HG03457 (cell line): ENCODE measurements around the gene PSMB3.
"Not testable (repeated sequence)": the region's sequence is repeated elsewhere in the genome, so short reads cannot be mapped to it uniquely, and the experiment has no call there.

ENCODE experiments used
- ATAC-seq: cut with Tn5 transposase; IDR thresholded peaks from one replicate; pipeline ENCODE4 v1.9.1; 2021; ENCODE audit warnings: moderate number of reproducible peaks; ENCODE audit not compliant: unreplicated experiment

Gene PSMB3

GRCh38 chr17:38715216-38715943 lies 37.2 kb upstream of the PSMB3 start:
- ATAC-seq, result no peak

GRCh38 chr17:38716368-38717005 lies 36.1 kb upstream of the PSMB3 start:
- no peak for ATAC-seq

DNA sequence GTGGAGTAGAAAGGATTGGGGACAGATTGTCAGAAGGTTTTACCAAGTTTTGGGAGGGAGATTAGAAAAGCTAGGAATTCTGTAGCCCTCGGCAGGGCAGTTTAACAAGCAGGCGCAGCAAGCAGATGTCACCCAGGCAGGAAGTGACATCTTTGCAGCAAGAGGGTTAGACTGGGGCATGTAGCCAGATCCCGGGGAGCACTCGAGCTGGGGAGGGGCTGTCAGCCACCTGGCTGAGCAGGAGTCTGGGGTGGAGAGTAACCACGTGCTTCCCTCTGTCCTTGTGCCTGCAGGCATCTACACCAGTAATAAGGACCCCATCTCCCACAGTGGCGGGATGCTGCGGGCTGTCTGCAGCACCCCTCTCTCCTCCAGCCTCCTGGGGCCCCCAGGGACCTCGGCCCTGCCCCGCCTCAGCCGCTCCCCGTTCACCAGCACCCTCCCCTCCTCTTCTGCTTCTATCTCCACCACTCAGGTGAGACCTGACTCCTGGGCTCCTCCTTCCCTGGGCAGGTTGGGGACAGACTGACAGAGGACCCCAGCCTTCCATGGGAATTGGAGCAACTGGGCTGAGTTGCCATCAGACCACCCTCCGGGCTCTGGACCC lies 35.3 kb upstream of the PSMB3 start:
- no peak for ATAC-seq

- ATAC-seq, result no peak
These were observed 33.1 kb upstream of the PSMB3 start for GRCh38 chr17:38719289-38719942.

DNA sequence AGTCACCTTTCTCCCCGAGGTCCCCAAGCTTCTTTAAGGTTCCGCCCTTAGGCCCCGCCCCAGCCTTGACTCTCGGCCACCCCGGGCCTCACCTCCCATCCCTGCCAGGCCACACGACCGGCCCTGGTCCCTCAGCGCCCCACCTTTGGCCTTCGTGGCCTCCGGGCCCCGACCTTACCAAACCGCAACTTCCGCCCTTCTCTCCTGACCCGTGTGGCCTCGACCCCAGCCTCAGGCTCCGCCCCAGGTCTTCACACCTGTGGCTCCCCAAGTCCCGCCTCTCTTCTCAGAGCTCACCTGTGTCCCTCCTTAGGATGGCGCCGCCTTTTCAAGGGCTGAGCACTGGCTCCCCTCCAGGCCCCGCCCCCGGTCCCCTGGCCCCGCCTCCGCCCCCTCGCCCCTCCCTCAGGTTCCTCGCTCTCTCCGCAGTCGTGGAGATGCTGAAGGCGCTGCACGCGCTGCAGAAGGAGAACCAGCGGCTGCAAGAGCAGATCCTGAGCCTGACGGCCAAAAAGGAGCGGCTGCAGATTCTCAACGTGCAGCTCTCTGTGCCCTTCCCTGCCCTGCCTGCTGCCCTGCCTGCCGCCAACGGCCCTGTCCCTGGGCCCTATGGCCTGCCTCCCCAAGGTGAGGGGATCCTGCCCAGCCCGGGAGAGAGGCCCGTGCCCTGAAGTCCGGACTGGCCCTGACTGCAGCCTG lies 32.4 kb upstream of the PSMB3 start:
- no peak for ATAC-seq

- ATAC-seq, result no peak
These were observed 31.6 kb upstream of the PSMB3 start for GRCh38 chr17:38720941-38721340.

GRCh38 chr17:38721802-38722201 lies 30.7 kb upstream of the PSMB3 start:
- no peak for ATAC-seq

DNA sequence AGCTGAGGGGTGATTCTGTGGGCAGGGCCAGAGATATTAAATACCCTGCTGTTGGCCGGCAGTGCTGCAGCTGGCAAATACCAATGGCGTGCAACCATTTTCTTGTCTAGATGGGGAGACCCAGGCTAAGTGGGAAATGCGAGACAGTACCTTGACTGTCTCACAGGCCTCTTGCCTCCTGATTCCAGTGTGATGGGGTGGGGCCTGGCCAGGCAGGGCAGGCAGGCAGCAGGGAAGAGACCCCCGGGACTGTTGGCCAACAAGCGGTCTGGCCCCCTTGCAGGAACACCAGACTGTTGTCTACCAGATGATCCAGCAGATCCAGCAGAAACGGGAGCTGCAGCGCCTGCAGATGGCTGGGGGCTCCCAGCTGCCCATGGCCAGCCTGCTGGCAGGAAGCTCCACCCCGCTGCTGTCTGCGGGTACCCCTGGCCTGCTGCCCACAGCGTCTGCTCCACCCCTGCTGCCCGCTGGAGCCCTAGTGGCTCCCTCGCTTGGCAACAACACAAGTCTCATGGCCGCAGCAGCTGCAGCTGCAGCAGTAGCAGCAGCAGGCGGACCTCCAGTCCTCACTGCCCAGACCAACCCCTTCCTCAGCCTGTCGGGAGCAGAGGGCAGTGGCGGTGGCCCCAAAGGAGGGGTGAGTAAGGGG lies 28.1 kb upstream of the PSMB3 start:
- no peak for ATAC-seq

DNA sequence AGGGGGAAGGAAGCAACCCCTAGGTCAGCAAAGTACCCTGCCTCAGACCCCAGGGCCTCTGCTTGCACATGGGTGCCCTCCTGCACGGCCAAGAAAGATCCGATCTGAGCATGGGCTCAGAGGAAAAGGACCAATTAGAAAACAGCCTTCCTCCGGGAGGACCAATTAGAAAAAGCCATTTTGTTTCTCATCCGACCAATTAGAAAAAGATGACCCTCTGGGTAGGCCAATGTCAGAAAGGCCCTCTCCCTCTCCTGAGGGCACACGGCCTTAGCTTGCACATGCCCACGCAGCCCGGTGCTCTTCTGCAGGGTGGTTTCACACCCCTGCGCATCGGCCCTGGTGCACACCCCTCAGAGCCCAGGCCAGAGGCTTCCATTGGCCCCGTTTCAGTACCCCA lies 27.5 kb upstream of the PSMB3 start:
- ATAC-seq, result no peak

DNA sequence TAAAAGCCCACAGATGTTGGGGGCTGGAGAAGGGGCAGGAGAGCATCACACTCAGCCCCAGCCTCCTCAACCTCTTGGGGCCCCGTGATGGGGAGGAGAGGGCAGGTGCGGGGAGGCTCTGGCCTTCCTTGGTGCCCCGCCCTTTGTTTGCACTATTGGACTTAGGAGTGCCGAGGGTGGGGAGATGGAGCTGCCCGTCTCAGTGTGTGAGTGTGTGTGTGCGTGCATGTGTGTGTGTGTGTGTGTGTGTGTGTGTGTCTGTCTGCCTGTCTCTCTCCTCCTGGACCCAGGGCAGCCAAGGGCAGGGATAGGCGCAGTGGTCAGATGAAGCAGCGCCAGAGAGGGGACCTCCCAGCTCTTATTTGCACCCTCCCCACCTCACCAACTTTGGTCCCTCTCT lies 26.4 kb upstream of the PSMB3 start:
- not testable (repeated sequence) for ATAC-seq

DNA sequence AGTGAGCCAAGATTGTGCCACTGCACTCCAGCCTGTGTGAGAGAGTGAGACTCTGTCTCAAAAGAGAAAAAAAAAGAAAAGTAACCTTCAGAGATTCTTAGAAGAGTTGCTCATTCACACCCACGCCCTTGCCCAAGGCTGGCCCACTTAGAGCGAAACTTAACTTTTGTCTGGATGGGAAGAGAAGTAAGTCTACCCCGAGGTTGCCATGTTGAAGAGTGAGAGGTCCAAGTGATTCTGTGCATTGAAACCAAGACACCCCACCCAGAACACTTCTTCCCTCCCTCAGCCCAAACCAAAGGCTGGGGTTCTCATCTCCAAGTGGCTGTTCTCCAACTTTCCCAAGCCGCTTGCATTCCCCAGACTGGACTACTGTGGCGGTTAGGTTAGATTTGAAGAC lies 24.8 kb upstream of the PSMB3 start:
- ATAC-seq, result no peak

GRCh38 chr17:38728290-38728831 lies 24.2 kb upstream of the PSMB3 start:
- ATAC-seq, result no peak

DNA sequence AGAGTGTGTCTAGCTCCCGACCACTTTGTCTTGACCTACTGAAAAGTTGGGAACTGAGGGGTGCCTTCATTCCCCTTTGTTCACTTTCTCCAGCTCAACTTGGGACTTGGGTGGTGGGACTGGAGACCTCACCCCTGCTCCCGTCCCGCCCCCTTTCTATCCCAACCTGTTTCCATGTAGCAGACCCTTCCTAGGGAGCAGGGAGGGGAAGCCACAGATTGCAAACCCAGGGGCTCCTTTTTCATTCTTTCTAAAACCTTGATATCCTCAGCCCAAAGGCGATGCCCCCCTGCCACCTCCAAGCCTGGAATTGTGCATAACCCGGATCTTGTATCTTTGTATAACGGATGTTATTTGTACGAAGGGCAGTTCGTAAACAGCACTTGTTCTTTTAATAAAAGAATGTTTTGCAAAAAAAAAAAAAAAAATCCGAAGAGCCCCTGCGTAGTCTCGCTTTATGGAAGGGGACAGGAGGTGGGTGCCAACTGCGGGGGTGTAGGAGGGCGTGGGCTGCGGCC lies 23.1 kb upstream of the PSMB3 start:
- no peak for ATAC-seq

DNA sequence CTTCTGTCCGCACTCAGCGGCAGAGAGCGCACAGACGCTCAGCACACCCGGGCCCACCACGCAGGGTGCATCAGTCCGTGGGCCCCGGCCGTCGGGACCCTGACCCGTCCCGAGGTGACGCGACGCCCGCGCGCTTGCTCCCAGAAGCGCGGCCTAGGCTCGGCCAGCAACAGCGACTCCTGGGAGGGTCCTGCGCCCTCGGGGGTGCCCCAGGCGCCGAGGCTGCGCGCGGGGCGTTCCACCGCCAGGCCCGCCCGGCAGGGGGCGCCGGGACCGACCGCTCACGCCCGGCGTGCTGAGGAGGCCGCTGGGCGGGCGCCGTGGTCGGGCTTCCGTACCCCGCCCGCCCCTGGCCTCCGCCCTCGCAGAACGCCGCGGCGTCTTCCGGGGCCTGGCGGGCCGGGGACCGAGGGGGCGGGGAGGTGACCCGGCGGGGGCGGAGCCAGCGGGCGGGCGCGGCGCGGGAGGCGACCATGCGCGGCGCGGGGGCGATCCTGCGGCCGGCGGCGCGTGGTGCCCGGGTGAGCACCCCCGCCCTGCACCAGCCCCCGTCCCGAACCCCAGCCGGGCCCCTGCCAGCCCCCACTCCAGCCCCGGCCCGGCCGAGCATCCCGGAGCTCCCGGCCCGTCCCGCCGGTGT lies 22.5 kb upstream of the PSMB3 start, which contains the start of gene CISD3:
TSS of gene CISD3 (plus strand) at position 456 of the 640 bp plus-strand sequence. CDS start at position 474, 18 bp downstream.
- ATAC-seq, result peak; percentile 53

DNA sequence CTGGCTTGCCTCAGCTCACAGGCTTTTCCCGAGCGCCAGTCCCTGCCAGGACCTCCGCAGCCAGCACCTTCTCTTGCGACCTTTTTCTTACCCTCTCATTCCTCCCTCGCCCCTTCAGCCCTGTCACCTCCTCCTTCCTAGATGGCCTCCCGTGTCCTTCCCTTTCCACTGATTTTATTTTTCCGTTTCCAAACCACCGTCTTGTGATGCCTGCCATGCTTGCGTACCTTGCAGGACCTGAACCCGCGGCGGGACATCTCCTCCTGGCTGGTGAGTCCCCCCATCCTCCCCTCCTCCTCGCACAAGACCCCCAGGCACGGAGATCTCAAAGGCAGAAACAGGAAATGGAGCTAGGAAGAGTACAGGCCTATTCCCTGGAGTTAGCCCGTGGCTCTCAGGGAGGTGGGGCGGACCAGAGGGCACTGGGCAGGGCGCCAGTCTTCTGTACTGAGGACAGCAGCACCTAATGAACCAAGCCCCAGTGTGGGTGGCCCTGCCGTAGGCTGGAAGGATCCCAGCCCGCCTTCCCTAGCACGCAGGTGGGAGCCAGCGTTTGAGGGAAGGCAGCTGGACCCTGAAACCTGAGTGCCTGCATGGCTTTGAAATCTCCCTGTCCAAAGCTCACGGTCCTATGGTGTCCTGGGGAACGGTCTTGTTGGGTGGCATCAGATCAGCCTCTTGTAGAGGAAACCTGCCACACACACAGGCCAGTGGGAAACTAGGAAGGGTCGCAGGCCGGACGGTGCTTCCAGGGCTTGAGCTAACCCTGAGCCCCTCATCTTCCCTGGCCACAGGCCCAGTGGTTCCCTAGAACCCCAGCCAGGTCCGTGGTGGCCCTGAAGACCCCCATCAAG lies 21.8 kb upstream of the PSMB3 start:
- no peak for ATAC-seq

DNA sequence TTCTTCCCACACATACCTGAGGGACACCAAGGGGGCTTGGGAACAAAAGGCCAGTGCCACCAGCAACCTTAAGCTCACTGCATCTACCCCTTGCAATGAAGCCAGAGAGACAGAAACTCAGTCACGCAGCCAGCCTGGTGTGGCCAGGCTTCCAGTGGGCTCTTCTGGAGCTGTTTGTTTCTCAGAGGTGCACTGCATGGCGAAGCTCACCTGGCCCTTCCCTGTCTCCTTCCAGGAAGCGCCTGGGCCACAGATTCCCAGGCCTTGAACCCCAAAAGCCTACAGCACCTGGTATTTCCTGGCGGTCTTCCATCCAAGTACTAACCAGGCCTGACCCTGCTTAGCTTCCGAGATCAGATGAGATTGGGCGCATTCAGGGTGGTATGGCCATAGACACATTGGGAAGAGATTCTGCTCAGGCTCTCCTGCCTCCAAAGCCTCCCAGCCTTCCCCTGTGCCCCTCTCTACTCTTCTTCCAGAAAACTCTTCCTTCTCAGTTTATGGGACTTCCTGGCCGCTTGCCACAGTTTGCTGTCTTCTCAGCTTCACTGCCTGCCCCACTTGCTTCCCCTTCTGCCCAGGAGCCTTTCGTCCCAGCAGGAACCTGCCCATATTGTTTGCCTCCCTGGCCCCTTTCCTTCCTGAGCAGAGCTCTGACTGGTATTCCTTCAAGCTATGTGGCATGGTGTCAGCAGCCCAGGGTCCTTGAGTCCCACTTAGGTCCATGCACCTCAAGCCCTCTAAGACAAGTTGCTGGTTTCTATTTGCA lies 20.8 kb upstream of the PSMB3 start:
- no peak for ATAC-seq

GRCh38 chr17:38732376-38733281 lies 19.9 kb upstream of the PSMB3 start:
- ATAC-seq, result no peak
